ENCODE results near the gene LRRN3.

- TF ChIP-seq CTCF (IDR thresholded peaks at IDR 0.05; ENCODE audit: low read depth, low read length) (no peak), EZH2phosphoT487 (IDR thresholded peaks at IDR 0.05; ENCODE audit: low read depth) (no peak)
These were observed 7.5 kb upstream of the LRRN3 start for GRCh38 chr7:111083413-111083812.
